Fibroblast of lung (primary cell): ENCODE data around the gene CREM. TPM values are rescaled to one million over a fixed set of nuclear protein-coding genes. Genes with fewer than 3 reads are reported as not detected.

Experiments
- DNase-seq, 2 donors: peaks; one replicate each; pipeline versions ENCODE4 v3.0.0 to v3.0.0-alpha.2; 2010; ENCODE audit warnings: low read depth in 2 of 2
- H2AFZ ChIP-seq: 2 replicates; pipeline ENCODE4 v1.5.1; 2012; ENCODE audit warnings: low read length, control low read depth, inconsistent platforms
- H3K27ac ChIP-seq: 2 replicates; pipeline ENCODE4 v1.5.1; 2011; ENCODE audit warnings: low read length, control low read depth; ENCODE audit not compliant: insufficient read depth
- H3K27me3 ChIP-seq: 2 replicates; pipeline ENCODE4 v1.5.1; 2011; ENCODE audit warnings: mild to moderate bottlenecking, low read length; ENCODE audit not compliant: control insufficient read depth, insufficient read depth
- H3K36me3 ChIP-seq: 2 replicates; pipeline ENCODE4 v1.5.1; 2011; ENCODE audit warnings: low read length; ENCODE audit not compliant: control insufficient read depth, insufficient read depth
- H3K4me1 ChIP-seq: 2 replicates; pipeline ENCODE4 v1.5.1; 2011; ENCODE audit warnings: low read length; ENCODE audit not compliant: control insufficient read depth, insufficient read depth; ENCODE audit errors: extremely low read depth
- H3K4me2 ChIP-seq: 2 replicates; pipeline ENCODE4 v1.5.1; 2011; ENCODE audit warnings: low read length, control low read depth; ENCODE audit not compliant: insufficient read depth; ENCODE audit errors: extremely low read depth
- H3K4me3 ChIP-seq, 4 experiments: fragments of 200-600 bp in 1 of 4; sonication (generic) in 1 of 4; replicated peaks in 1 of 4; 2 replicates each; pipeline ENCODE4 v1.5.1; 2011 to 2016; ENCODE audit warnings: low read length in 4 of 4, low read depth in 3 of 4, mild to moderate bottlenecking in 3 of 4, control low read depth in 2 of 4, inconsistent platforms in 1 of 4, mixed read lengths in 1 of 4; ENCODE audit not compliant: insufficient read depth in 1 of 4; ENCODE audit errors: control extremely low read depth in 1 of 4
- H3K79me2 ChIP-seq: 2 replicates; pipeline ENCODE4 v1.5.1; 2012; ENCODE audit warnings: mild to moderate bottlenecking, low read length, inconsistent platforms; ENCODE audit not compliant: control insufficient read depth, insufficient read depth
- H3K9ac ChIP-seq: 2 replicates; pipeline ENCODE4 v1.5.1; 2011; ENCODE audit warnings: mild to moderate bottlenecking, low read length, control low read depth; ENCODE audit not compliant: insufficient read depth
- H3K9me3 ChIP-seq: 2 replicates; pipeline ENCODE4 v1.5.1; 2012; ENCODE audit warnings: low read depth, low read length; ENCODE audit not compliant: control insufficient read depth, insufficient read depth
- H4K20me1 ChIP-seq: 2 replicates; pipeline ENCODE4 v1.5.1; 2011; ENCODE audit warnings: low read length; ENCODE audit not compliant: control insufficient read depth, insufficient read depth; ENCODE audit errors: extremely low read depth
- EZH2 ChIP-seq: IDR thresholded peaks from 2 replicates; pipeline ENCODE4 v1.5.1; 2012; ENCODE audit warnings: low read length, control low read depth, mild to moderate bottlenecking; ENCODE audit errors: missing control alignments
- polyA plus RNA-seq, 2 donors: library from polyadenylated mRNA; depleted of rRNA in 1 of 2; stranded (reverse) in 1 of 2; unstranded in 1 of 2; fragments of >200 nt; gene quantifications; 2 replicates each; pipeline ENCODE4 v1.2.1, GENCODE V29; 2011 to 2012; ENCODE audit warnings: missing spikeins in 1 of 2
- total RNA-seq: library from RNA; depleted of rRNA; stranded (reverse); fragments of >200 nt; gene quantifications from 2 replicates; pipeline ENCODE4 v1.2.1, GENCODE V29; 2014
- TF ChIP-seq, protein P1 (sequence below), 2 donors: IDR thresholded peaks in 1 of 2; conservative IDR thresholded peaks in 1 of 2; 1 replicate in 1 of 2; 2 replicates in 1 of 2; pipeline ENCODE4 v1.5.1; 2011 to 2012; ENCODE audit warnings: low read length in 2 of 2, control low read depth in 1 of 2, inconsistent platforms in 1 of 2, low read depth in 1 of 2, mild to moderate bottlenecking in 1 of 2

Gene CREM
- total and polyA plus RNA-seq, 2 donors (not counting 1 experiment from before 2014, with no cell fraction given) = 29.9 to 32.1 TPM

DNA sequence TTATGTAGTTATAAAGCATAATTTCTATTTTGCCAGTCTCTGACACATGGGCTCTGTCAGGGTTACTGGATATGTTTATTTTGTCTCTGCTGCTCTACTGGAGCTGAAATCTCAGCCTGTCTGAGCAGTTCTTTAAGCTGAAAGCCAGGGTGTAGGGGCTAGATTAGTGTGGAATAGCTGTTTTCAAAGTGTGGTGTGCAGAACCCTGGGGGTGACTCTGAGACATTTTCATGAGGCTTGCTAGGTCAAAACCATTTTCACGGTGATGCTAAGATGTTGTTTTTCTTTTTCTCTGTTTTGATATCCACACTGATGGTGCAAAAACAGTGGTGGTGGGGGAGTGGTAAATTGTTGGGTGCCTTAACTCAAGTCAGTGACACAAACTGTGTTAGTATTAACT is 45.5 kb downstream of the CREM start:
- Histone ChIP-seq H3K4me2 (no peak overlapping the region), H3K4me1 (no peaks in the 10 kb centered on the region), H3K36me3 (no peaks in the 10 kb centered on the region), H3K9ac (no peak overlapping the region), H3K27ac (no peak overlapping the region), H3K4me3 (no peak overlapping the region), H3K9me3 (no peaks in the 10 kb centered on the region), H3K27me3 (no peaks in the 10 kb centered on the region), H4K20me1 (no peaks in the 10 kb centered on the region), H2AFZ (no peak overlapping the region), H3K79me2 (no peaks in the 10 kb centered on the region)
- TF ChIP-seq, protein P1, sequence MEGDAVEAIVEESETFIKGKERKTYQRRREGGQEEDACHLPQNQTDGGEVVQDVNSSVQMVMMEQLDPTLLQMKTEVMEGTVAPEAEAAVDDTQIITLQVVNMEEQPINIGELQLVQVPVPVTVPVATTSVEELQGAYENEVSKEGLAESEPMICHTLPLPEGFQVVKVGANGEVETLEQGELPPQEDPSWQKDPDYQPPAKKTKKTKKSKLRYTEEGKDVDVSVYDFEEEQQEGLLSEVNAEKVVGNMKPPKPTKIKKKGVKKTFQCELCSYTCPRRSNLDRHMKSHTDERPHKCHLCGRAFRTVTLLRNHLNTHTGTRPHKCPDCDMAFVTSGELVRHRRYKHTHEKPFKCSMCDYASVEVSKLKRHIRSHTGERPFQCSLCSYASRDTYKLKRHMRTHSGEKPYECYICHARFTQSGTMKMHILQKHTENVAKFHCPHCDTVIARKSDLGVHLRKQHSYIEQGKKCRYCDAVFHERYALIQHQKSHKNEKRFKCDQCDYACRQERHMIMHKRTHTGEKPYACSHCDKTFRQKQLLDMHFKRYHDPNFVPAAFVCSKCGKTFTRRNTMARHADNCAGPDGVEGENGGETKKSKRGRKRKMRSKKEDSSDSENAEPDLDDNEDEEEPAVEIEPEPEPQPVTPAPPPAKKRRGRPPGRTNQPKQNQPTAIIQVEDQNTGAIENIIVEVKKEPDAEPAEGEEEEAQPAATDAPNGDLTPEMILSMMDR (conservative IDR thresholded peaks at IDR 0.05 in 1 of 2, IDR thresholded peaks at IDR 0.05 in 1 of 2; ENCODE audit: low read depth in 1 of 2, low read length in 2 of 2) = no peak
- TF ChIP-seq EZH2 = no peak
- peak in 1 of 2 donors; percentile 14 for DNase-seq

DNA sequence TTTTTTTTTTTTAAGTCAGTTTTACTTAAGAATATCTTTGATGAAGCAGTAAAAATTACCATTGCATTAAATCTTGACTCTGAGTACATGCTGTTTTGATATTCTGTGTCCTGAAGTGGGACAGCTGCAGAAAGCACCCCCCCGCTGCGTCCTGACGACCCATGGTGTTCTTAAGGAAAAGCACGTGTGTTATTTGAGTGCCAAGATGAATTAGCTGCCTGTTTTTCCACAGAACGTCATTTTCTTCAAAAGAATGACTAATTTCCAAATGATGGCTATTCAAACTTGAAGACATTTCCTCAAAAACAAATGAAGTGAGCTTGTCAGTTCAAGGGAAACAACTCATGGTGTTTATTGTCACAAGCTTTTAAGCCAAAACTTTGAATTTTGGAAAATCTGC is 45.9 kb downstream of the CREM start:
- Histone ChIP-seq H3K4me1 (no peaks in the 10 kb centered on the region), H3K4me3 (no peak overlapping the region), H2AFZ (no peak overlapping the region), H3K9me3 (no peaks in the 10 kb centered on the region), H4K20me1 (no peaks in the 10 kb centered on the region), H3K27ac (no peak overlapping the region), H3K36me3 (no peaks in the 10 kb centered on the region), H3K79me2 (no peaks in the 10 kb centered on the region), H3K9ac (no peak overlapping the region), H3K4me2 (peak overlapping the region; percentile 9), H3K27me3 (no peaks in the 10 kb centered on the region)
- no peak for TF ChIP-seq EZH2
- TF ChIP-seq, protein P1 (conservative IDR thresholded peaks at IDR 0.05 in 1 of 2, IDR thresholded peaks at IDR 0.05 in 1 of 2; ENCODE audit: low read depth in 1 of 2, low read length in 2 of 2) = no peak
- DNase-seq = peak; percentile 57 to 73

DNA sequence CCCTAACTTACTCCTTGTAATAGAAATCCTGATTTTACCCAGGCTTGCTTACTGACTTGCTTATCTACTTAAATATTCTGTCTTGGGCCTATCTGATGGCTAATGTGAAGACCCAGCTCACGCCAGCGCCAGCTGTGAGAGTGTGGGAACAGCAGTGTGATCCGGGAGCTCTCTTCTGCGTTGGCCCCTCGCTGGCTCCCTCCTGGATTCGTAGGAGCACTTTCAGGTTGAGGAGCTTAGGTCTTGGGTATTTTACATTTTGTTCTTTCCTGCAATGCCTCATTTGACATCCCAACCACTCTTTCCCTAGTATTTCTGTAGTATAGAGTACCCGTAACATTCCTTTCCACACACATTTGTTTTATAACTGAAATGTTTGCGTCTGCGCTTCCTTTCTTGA is 51.7 kb downstream of the CREM start:
- Histone ChIP-seq H3K79me2 (no peaks in the 10 kb centered on the region), H3K4me3 (no peak overlapping the region), H3K9me3 (no peaks in the 10 kb centered on the region), H2AFZ (no peak overlapping the region), H3K27ac (no peak overlapping the region), H4K20me1 (no peaks in the 10 kb centered on the region), H3K4me1 (no peaks in the 10 kb centered on the region), H3K4me2 (no peak overlapping the region), H3K9ac (no peak overlapping the region), H3K27me3 (no peaks in the 10 kb centered on the region), H3K36me3 (no peaks in the 10 kb centered on the region)
- no peak for DNase-seq
- no peak for TF ChIP-seq EZH2
- TF ChIP-seq, protein P1 (conservative IDR thresholded peaks at IDR 0.05 in 1 of 2, IDR thresholded peaks at IDR 0.05 in 1 of 2; ENCODE audit: low read depth in 1 of 2, low read length in 2 of 2) = no peak
